ENCODE results near the gene CRIP3.

GRCh38 chr6:43297644-43298564 lies 10.7 kb downstream of the CRIP3 start, which contains the start of gene SLC22A7:
- TF ChIP-seq EP300 (IDR thresholded peaks at IDR 0.05; ENCODE audit: low read depth) (no peak), CTCF (IDR thresholded peaks at IDR 0.05) (no peak), POLR2A (IDR thresholded peaks at IDR 0.05) (no peak), POLR2AphosphoS5 (IDR thresholded peaks at IDR 0.05) (no peak)
